GM21786 (cell line): ENCODE measurements around the gene SFPQ.
A peak's percentile ranks its signal among the peaks of the same experiment; 100 is the strongest.
"Not testable (repeated sequence)": the region's sequence is repeated elsewhere in the genome, so short reads cannot be mapped to it uniquely, and the experiment has no call there.

ENCODE experiments used
- ATAC-seq: cut with Tn5 transposase; IDR thresholded peaks from one replicate; pipeline ENCODE4 v1.9.1; 2021; ENCODE audit not compliant: unreplicated experiment

SFPQ gene, protein sequence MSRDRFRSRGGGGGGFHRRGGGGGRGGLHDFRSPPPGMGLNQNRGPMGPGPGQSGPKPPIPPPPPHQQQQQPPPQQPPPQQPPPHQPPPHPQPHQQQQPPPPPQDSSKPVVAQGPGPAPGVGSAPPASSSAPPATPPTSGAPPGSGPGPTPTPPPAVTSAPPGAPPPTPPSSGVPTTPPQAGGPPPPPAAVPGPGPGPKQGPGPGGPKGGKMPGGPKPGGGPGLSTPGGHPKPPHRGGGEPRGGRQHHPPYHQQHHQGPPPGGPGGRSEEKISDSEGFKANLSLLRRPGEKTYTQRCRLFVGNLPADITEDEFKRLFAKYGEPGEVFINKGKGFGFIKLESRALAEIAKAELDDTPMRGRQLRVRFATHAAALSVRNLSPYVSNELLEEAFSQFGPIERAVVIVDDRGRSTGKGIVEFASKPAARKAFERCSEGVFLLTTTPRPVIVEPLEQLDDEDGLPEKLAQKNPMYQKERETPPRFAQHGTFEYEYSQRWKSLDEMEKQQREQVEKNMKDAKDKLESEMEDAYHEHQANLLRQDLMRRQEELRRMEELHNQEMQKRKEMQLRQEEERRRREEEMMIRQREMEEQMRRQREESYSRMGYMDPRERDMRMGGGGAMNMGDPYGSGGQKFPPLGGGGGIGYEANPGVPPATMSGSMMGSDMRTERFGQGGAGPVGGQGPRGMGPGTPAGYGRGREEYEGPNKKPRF

DNA sequence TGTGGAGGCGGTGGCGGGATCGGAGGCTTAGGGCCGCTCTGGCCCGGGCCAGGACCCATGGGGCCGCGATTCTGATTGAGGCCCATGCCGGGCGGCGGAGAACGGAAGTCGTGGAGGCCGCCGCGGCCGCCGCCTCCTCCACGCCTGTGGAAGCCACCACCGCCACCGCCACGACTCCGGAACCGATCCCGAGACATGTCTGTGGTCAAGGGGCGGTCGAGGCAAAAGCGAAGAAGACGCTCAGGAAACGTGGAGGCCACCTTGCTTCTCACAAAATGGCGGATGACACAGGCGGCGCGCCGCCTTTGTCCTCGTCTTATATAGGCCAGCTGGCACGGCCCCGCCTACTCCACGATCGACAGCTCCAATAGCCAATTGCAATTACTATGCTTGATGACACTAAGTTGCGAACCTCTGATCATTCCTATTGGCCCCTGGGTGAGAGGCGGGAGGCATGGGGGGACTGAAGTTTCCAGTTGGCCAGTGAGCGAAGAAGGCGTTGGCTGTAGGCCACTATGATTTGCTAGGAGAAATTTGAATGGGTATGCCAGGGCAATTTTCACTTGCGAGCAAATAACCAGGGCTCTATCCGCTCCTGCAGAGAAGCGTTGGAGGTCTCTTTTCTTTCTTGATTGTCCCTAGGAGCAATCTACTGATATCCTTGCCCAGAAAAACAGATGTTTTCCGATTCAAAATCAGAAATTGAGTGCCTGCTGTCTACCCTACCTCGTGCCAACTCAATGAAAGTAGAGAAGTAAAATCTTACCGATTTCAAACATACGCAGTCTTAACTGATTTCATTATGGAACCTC lies at the start of gene SFPQ:
SFPQ (minus strand) TSS at position 293 of the 812 bp plus-strand sequence; CDS start at position 197, 96 bp downstream.
- ATAC-seq: peak; percentile 94

DNA sequence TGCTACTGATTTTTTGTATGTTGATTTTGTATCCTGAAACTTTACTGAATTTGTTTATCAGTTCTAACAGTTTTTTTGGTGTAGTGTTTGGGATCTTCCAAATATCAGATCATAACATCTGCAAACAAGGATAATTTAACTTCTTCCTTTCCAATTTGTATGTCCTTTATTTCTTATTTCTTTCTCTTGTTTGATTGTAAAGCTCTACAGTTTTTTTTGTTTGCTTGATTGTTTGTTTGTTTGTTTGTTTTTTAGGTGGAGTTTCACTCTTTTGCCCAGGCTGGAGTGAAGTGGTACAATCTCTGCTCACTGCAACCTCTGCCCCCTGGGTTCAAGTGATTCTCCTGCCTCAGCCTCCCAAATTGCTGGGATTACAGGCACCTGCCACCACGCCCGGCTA lies 43.8 kb upstream of the SFPQ start:
- not testable (repeated sequence) for ATAC-seq

DNA sequence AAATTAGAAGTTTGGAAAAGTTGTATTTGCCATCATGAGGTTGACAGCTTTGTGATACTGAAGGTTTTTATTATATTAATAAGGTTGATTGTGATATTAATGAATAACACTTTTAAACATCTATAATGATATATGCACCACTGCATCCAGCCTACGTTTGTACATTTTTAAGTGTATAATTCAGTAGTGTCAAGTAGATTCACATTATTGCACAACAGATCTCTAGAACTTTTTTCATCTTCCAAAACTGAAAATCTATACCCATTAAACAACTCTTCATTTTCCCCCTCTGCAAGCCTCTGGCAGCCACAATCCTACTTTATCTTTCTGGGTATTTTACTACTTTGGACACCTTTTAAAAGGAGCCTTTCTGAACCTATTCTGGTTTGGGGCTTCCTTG lies 38.3 kb upstream of the SFPQ start:
- ATAC-seq: no peak

DNA sequence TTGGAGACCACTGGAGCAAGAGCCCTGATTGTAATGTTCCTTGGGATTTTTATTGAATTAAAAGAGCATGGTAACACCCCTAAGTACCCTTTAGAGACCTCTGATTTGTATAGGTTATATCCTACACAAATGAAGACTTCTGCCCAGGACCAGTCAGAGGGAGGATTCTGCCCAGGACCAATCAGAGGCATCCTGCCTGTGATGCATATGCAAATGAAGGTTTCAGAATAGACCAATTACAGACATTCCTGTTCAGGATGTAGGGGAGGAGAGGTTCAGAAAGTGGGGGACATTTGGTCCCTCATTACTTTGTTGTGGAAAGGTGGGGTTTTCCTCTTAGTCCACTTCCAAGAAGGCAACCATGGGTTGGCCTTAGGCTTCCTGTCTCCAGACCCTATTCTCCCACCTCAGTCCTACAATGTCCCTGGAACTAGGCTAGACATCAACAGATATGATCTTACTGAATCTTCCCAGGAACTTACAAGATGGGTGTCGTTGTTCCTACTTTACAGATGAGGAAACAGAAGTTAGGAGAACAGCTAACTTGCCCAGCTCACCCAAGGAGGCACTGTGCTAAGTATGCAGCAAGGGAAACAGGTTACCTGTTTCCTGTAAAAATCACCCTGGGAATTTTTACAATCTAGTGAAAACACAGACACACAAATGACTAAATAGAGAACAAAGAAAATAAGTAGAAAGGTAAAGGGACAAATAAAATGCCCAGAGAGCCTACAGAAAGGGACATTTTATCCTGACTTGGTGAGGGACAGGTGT lies 36.8 kb upstream of the SFPQ start:
- no peak for ATAC-seq

DNA sequence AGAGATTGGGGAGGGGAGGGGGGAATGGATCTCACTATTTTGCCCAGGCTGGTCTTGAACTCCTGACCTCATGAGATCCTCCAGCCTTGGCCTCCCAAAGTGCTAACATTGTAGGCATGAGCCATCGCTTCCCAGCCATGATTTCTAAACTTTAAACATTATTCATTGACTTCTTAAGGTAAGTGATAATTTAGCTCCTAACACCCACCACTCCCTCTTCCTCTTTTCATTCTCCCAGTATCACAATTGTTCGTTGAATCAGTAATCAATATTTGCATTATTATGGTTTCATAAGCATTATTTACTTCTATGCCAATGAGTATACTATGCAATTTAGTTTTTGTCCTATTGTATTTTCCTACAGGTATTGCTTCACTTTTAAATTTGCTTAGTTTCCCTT lies 33.6 kb upstream of the SFPQ start:
- no peak for ATAC-seq

DNA sequence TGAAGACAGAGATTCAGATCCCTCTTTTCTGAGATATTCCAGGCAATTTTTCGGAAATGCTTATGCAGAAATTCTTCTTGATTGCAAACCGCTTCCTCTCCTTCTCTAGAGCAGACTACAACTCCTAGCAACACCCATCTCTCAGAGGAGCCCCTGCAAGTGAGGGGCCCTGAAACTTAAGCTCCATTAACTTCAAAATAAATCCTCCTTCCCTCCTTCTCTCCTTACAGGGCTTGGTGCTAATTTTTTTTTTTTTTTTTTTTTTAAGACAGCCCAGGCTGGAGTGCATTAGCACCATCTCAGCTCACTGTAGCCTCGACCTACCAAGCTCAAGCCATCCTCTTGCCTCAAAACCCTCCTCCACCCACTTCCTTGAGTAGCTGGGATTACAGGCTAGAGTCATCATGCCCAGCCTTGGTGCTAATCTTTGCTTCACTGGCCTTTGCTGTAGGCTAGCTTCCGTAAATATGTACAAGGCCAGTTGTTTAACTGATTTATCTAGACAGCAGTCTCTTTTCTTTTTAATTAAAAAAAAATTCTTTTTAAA lies 30.2 kb upstream of the SFPQ start:
- ATAC-seq: no peak

DNA sequence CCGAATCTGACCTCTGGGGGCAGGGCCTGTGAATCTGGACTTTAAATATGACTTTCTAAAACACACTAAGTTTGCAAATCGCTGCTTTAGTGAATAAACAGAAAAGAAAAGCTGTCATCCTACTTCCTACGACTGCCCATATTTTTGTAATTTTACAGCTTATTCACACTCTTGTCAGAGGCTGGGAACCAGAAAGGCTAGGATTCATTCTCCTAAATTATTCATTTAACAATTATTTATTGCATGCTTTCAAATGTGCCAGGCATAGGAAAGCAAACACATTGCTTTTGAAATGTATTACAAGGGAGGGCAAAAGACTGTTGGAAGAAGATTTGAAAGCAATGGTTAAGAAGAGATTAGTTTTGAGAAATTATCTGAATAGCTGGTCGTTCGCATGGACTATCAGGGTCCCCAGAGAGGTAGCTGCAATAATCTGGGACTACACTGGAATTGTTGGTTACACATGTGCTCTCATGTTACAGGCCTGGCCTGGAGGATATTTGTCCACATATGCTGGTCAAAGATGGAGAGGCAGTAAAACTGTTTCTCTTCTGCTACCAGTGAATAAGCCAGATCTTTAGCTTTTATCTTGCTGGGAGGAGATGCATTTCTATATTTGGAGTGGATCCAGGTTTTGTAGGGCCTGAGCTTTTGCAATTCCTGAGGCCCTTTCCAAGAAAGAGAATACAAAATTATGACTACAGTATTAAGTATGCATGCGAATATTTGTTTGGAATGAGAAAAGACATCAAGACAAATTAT lies 29.6 kb upstream of the SFPQ start:
- no peak for ATAC-seq

DNA sequence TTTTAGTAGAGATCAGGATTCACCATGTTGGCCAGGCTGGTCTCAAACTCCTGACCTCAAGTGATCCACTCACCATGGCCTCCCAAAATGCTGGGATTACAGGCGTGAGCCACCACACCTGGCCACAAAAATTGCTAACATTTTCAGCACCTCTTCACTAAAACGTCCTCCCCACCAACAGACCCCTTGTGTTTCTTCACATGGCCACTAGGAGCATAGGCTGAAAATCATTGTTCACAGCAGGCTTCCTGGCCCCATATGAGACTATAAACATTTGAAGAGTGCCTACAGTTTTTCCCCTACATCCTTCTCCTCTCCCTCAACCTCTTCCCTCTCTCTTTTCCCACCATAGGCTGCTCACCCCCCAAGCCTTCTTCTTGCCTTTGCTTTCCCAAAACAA lies 28.0 kb upstream of the SFPQ start:
- ATAC-seq: no peak

DNA sequence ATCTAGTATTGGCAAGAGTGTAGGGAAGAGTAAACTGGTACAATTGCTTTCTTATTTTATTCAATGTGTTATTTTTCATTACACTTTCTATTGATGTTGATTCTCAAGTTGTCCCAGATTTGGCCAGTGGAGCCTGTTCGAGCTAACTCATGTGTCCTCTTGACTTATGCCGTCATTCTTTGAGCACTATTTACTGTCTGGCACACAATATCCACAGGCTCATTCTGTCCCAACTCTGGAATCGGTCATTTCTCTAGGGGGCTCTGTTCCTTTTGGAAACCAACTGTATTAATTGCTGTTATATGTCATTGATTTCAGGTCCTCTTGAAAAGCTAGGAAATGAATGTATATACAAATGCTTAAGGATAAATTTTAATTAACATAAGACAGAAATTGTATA lies 22.4 kb upstream of the SFPQ start:
- ATAC-seq: no peak

DNA sequence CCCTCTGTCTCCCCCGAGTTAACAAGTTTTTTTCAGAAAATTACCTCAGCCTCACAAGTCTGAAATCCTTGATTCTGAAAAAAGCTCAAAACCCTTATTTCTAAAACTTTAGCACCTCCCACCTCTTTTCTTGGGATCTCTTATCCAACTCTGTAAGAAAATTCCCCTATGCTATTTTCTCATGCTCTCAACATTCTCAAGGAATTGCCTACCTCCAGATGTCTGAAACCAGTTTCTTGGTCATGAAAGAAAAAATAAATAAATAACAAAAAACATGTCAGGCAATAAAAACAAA lies 18.1 kb upstream of the SFPQ start:
- ATAC-seq: no peak

DNA sequence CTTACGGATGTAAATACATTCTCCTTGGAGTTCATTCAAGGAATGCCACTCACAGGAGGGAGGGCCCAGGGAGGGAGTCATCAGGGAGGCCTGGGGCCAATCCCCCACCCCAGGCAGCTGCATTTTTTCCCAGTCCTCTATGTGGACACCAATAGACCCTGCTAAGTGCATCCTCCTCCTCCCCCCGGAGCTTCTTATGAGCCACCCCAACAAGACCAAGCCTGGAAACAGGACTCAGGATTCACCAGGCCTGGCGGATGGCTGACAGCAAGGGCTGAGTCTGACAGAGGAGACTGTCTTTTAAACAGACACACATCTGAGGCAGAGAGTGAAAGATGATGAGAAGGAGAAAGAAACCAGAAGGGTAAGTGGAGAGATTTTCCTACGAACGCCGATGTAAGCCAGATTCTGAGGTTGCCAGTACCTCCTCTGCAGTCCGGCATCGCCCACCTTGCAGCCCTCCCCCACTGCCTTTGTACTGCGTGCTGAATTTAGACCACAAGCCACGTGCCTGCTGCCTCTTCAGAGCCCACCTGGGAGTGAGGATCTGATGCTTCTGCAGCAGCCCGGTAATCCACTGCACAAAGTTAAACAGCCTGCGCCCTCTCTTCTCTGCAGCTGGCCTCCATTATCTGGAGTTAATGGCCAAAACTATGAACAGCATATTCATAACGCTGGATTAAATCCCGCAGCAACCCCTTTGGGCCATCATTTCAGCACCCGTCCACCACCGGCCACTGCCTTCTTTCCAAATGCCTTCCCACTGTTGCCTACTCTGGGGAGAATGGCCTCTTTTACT lies 17.6 kb upstream of the SFPQ start:
- no peak for ATAC-seq

DNA sequence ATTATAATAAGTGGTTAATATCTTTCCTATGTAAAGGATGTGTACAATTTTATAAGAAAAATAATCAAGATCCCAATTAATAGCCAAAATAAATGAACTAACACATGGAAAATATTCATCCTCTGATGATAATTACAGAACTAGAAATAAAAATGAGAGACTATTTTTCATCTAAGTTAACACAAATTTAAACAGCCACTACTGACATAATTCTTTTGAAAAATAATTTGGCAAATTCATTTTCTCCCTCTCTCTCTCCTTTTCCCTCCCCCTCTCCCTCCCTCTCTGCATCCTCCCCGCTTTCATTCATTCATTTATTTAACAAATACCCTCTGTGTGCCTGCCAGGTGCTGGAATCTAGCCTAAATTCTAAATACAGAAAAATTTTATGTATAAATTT lies 10.3 kb upstream of the SFPQ start:
- no peak for ATAC-seq

DNA sequence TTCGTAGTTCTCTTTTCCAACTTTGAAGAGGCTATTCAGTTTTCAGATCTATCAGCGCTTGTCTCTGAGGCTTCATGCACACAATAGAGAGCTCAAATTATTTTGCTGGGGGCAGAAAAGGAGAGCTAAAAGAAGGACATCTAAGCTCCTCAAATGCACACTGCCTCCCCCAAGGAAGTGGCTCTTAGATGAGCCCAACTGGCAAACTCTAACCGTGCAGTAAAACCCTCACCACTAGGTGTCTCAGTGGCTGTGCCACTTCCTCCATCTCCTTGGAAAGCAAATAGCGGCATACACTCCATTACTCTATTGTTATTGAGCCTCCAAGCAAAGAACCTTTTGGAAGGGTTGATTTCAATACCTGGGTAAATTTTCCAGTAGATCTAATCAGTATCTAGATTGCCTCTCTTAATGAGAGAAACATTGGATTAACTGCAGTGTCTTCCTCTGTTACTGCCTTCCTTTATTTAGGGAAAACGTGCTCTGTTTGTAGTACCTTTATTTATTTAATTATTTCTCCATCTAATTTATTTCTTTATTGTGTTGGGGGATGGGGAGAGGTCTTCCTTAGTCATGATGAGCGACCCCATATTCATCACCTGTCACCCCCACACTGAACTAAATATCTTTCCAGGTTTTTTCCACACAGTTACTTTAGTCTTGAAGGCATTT lies 9.2 kb upstream of the SFPQ start:
- ATAC-seq: peak; percentile 77

DNA sequence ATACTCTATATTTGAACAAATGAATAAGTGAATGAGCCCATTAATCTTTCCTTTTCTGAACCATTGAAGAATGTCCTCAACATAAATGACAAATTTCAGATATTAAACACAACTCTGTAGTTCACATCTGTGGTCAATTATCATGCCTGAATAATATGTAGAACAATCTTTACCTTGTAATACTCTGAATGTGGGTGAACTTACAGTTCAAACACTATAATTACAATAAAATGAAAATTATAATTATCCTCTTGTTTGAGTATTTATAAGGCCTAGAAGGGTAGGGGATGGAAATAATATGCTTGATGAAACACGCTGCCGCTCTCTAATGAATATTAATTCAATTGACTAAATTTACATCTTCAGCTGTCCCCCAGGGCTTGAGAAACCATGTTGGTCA lies 8.7 kb upstream of the SFPQ start:
- ATAC-seq: no peak

DNA sequence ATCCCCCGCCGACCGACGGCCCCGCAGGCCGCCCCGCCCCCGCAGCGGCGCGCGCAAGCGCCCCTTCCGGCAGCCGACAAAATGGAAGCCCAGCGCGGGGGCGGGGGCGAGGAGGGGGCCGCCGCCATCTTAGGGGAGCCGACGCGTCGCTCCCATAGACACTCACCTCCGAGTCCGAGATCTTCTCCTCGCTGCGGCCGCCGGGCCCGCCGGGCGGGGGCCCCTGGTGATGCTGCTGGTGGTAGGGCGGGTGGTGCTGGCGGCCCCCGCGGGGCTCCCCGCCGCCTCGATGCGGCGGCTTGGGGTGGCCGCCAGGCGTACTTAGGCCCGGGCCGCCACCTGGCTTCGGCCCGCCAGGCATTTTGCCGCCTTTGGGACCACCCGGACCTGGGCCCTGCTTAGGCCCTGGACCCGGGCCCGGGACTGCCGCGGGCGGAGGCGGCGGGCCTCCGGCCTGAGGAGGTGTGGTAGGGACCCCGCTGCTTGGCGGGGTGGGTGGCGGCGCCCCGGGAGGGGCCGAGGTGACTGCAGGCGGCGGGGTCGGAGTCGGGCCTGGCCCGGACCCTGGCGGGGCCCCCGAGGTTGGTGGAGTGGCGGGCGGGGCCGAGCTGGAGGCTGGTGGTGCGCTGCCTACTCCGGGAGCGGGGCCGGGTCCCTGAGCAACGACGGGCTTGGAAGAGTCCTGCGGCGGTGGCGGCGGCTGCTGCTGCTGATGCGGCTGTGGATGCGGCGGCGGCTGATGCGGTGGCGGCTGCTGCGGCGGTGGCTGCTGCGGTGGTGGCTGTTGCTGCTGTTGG lies 691 bp downstream of the SFPQ start:
- ATAC-seq: no peak

DNA sequence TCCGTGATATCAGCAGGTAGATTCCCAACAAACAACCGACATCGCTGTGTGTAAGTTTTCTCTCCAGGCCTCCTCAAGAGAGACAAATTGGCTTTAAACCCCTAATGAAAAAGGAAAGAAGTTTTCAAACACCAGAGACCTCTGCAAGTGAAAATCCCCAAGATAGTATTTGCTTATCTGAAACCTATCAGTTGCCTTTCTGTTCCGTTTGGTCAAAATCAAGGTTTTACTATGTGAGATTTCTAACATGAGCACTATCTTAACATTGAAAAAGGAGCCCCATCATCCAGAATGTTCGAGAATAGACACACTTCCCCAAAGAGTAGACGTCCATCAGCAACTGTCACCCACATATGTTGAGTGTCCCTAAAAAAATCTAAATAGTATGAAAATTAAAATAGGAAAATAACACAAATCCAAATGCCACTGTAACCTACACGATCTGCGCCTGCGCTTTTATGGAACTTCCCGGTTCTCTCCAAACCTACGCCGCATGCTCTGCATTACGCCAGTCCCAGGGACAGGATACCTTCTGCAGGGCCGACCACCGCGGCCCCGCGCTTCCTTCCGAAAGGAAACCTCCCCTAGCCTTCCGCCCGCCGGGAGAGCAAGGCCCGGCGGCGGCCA lies 1.4 kb downstream of the SFPQ start:
- no peak for ATAC-seq

DNA sequence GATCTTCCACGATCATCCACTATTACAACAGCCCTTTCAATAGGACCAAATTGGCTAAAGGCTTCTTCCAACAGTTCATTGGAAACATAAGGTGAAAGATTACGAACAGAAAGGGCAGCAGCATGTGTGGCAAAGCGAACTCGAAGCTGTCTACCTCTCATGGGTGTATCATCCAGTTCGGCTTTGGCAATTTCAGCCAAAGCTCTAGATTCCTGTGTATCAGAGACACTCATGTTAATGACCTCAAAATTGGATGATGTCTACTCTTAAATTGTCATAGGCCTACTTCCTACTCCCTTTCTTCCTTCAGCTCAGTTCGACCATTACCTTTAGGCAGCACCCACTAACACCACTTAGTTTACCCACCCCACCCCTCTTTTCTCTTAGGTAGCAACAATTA lies 2.2 kb downstream of the SFPQ start:
- no peak for ATAC-seq
